H1 (cell line): ENCODE results near the gene POGZ. TPM values are rescaled to one million over a fixed set of nuclear protein-coding genes. Genes with fewer than 3 reads are reported as not detected.

ENCODE experiments used
- CTCF ChIA-PET: fragments of 300-600 bp; sonication (Branson Sonifier 250); formaldehyde crosslinking; loops from one replicate; lab custom pipeline; 2021; ENCODE audit not compliant: partially characterized antibody; lab: Charles Lee
- POLR2A ChIA-PET: fragments of 300-600 bp; sonication (Branson Sonifier 250); formaldehyde crosslinking; loops from one replicate; lab custom pipeline; 2021; ENCODE audit warnings: inconsistent platforms; ENCODE audit not compliant: partially characterized antibody; lab: Charles Lee
- DNase-seq, 2 experiments: peaks; one replicate each; pipeline versions ENCODE4 v3.0.0 to v3.0.0-alpha.2; 2010 to 2022; ENCODE audit warnings: low spot score in 2 of 2, low read depth in 1 of 2, mixed read lengths in 1 of 2
- FAIRE-seq: peaks from 2 replicates; lab custom pipeline; 2011; peaks lifted over from hg19 to GRCh38; lab: Jason Lieb, UNC
- H2AFZ ChIP-seq: 2 replicates; pipeline ENCODE4 v1.8.1; 2012; ENCODE audit warnings: low read length, inconsistent platforms
- H2AK5ac ChIP-seq: 2 replicates; pipeline ENCODE4 v1.6.1; 2013; ENCODE audit warnings: low read depth, low read length
- H2BK120ac ChIP-seq: replicated peaks from 2 replicates; pipeline ENCODE3; 2013; ENCODE audit warnings: low read depth, low read length, inconsistent platforms
- H2BK12ac ChIP-seq: 2 replicates; pipeline ENCODE4 v1.6.1; 2013; ENCODE audit warnings: low read depth, low read length
- H2BK15ac ChIP-seq: 2 replicates; pipeline ENCODE4 v1.6.1; 2013; ENCODE audit warnings: low read length
- H2BK20ac ChIP-seq: 2 replicates; pipeline ENCODE4 v1.6.1; 2013; ENCODE audit warnings: low read length
- H2BK5ac ChIP-seq: 2 replicates; pipeline ENCODE4 v1.6.1; 2013; ENCODE audit warnings: low read depth, low read length
- H3K14ac ChIP-seq: 2 replicates; pipeline ENCODE4 v1.6.1; 2013; ENCODE audit warnings: inconsistent platforms; ENCODE audit not compliant: insufficient read length
- H3K18ac ChIP-seq: 2 replicates; pipeline ENCODE4 v1.6.1; 2013; ENCODE audit warnings: low read length; ENCODE audit errors: extremely low read depth
- H3K23ac ChIP-seq: 2 replicates; pipeline ENCODE4 v1.6.1; 2013; ENCODE audit warnings: inconsistent platforms; ENCODE audit not compliant: insufficient read length
- H3K23me2 ChIP-seq: 2 replicates; pipeline ENCODE4 v1.6.1; 2013; ENCODE audit warnings: low read depth, low read length
- H3K27ac ChIP-seq: 2 replicates; pipeline ENCODE4 v1.6.1; 2011; ENCODE audit warnings: low read depth, low read length, inconsistent platforms
- H3K27me3 ChIP-seq, 4 experiments: replicated peaks in 1 of 4; 1 replicate in 1 of 4; 2 replicates in 3 of 4; pipeline versions ENCODE4 v1.6.1 to v1.8.1; 2011 to 2013; ENCODE audit warnings: low read length in 3 of 4, mild to moderate bottlenecking in 3 of 4, inconsistent platforms in 2 of 4, mixed read lengths in 2 of 4, moderate library complexity in 1 of 4; ENCODE audit not compliant: control insufficient read depth in 3 of 4, insufficient read depth in 3 of 4; ENCODE audit errors: extremely low read depth in 1 of 4
- H3K36me3 ChIP-seq, 4 experiments: 2 replicates each; pipeline versions ENCODE4 v1.6.1 to v1.8.1; 2011 to 2013; ENCODE audit warnings: mild to moderate bottlenecking in 4 of 4, low read length in 3 of 4, moderate library complexity in 2 of 4, control low read depth in 1 of 4, inconsistent platforms in 1 of 4; ENCODE audit not compliant: insufficient read depth in 4 of 4, control insufficient read depth in 2 of 4
- H3K4ac ChIP-seq: replicated peaks from 2 replicates; pipeline ENCODE3; 2013; ENCODE audit warnings: low read length, low read depth, mixed read lengths, inconsistent platforms; ENCODE audit not compliant: insufficient read length
- H3K4me1 ChIP-seq, 4 experiments: replicated peaks in 1 of 4; 1 replicate in 1 of 4; 2 replicates in 3 of 4; pipeline versions ENCODE4 v1.6.1 to v1.8.1; 2011 to 2013; ENCODE audit warnings: low read length in 3 of 4, inconsistent platforms in 2 of 4, mixed read lengths in 1 of 4; ENCODE audit not compliant: insufficient read depth in 4 of 4, control insufficient read depth in 3 of 4
- H3K4me2 ChIP-seq, 2 experiments: 2 replicates each; pipeline versions ENCODE4 v1.6.1 to v1.8.1; 2011 to 2013; ENCODE audit warnings: low read depth in 2 of 2, low read length in 2 of 2, control low read depth in 1 of 2, inconsistent platforms in 1 of 2, mild to moderate bottlenecking in 1 of 2; ENCODE audit not compliant: insufficient read depth in 1 of 2
- H3K4me3 ChIP-seq, 4 experiments: fragments of 200-600, 300-600 bp in 1 of 4; sonication (generic), shearing (Covaris generic), sonication (Bioruptor Twin) in 1 of 4; 2 replicates each; pipeline versions ENCODE4 v1.5.1 to v1.8.1; 2011 to 2016; ENCODE audit warnings: low read length in 4 of 4, low read depth in 3 of 4, control low read depth in 2 of 4, inconsistent platforms in 2 of 4, mild to moderate bottlenecking in 2 of 4, mixed read lengths in 1 of 4, moderate library complexity in 1 of 4; ENCODE audit not compliant: insufficient read depth in 2 of 4; ENCODE audit errors: extremely low read depth in 1 of 4
- H3K56ac ChIP-seq: replicated peaks from 2 replicates; pipeline ENCODE3; 2013; ENCODE audit warnings: low read depth, mild to moderate bottlenecking, mixed read lengths, low read length, inconsistent platforms; ENCODE audit not compliant: insufficient read length
- H3K79me1 ChIP-seq: 2 replicates; pipeline ENCODE4 v1.6.1; 2013; ENCODE audit warnings: low read depth, low read length, control low read depth
- H3K79me2 ChIP-seq, 2 experiments: 2 replicates each; pipeline versions ENCODE4 v1.6.1 to v1.8.1; 2012 to 2013; ENCODE audit warnings: low read length in 2 of 2, mild to moderate bottlenecking in 2 of 2, inconsistent platforms in 1 of 2; ENCODE audit not compliant: insufficient read depth in 2 of 2, control insufficient read depth in 1 of 2
- H3K9ac ChIP-seq, 4 experiments: replicated peaks in 1 of 4; 1 replicate in 1 of 4; 2 replicates in 3 of 4; pipeline versions ENCODE4 v1.6.1 to v1.8.1; 2011 to 2013; ENCODE audit warnings: low read depth in 3 of 4, low read length in 3 of 4, control low read depth in 2 of 4, mild to moderate bottlenecking in 2 of 4, moderate library complexity in 2 of 4, inconsistent platforms in 1 of 4; ENCODE audit errors: extremely low read depth in 1 of 4
- H3K9me3 ChIP-seq, 2 experiments: 2 replicates each; pipeline versions ENCODE4 v1.6.1 to v1.8.1; 2012 to 2013; ENCODE audit warnings: mild to moderate bottlenecking in 2 of 2, moderate library complexity in 2 of 2, control low read depth in 1 of 2, inconsistent platforms in 1 of 2, low read depth in 1 of 2, low read length in 1 of 2, mixed read lengths in 1 of 2; ENCODE audit not compliant: insufficient read depth in 2 of 2
- H4K20me1 ChIP-seq, 2 experiments: replicated peaks in 1 of 2; 2 replicates each; pipeline versions ENCODE3 to v1.8.1; 2011 to 2013; ENCODE audit warnings: inconsistent platforms in 2 of 2, low read length in 2 of 2, mild to moderate bottlenecking in 1 of 2; ENCODE audit not compliant: insufficient read depth in 2 of 2, control insufficient read depth in 1 of 2
- H4K5ac ChIP-seq: 2 replicates; pipeline ENCODE4 v1.6.1; 2013; ENCODE audit warnings: low read length, low read depth, mixed read lengths, inconsistent platforms; ENCODE audit not compliant: insufficient read length
- H4K8ac ChIP-seq: 2 replicates; pipeline ENCODE4 v1.8.0; 2013; ENCODE audit warnings: mild to moderate bottlenecking, moderate library complexity, low read length, inconsistent platforms; ENCODE audit not compliant: insufficient read depth; ENCODE audit errors: extremely low read depth
- H4K91ac ChIP-seq: replicated peaks from 2 replicates; pipeline ENCODE3; 2013; ENCODE audit warnings: low read length, mixed read lengths, inconsistent platforms; ENCODE audit not compliant: insufficient read length
- CBX5 ChIP-seq: fragments of 300-800, 300-1000 bp; sonication (generic); IDR thresholded peaks from 2 replicates; pipeline ENCODE4 v1.7.1; 2016; ENCODE audit warnings: antibody characterized with exemption, low read length, low read depth
- CREB1 ChIP-seq: IDR thresholded peaks from 2 replicates; pipeline ENCODE4 v1.6.1; 2012; ENCODE audit warnings: inconsistent platforms
- CTBP2 ChIP-seq: IDR thresholded peaks from 2 replicates; pipeline ENCODE4 v1.7.0; 2011; ENCODE audit warnings: borderline replicate concordance, mild to moderate bottlenecking, moderate library complexity, mixed read lengths, low read length; ENCODE audit not compliant: insufficient read depth, insufficient read length
- FOSL1 ChIP-seq: IDR thresholded peaks from 2 replicates; pipeline ENCODE4 v1.6.1; 2011; ENCODE audit warnings: mild to moderate bottlenecking, low read depth, low read length, moderate library complexity; ENCODE audit not compliant: insufficient read depth
- POLR2AphosphoS5 ChIP-seq: IDR thresholded peaks from 2 replicates; pipeline ENCODE4 v1.6.1; 2011; ENCODE audit warnings: low read depth, low read length
- SIRT6 ChIP-seq: IDR thresholded peaks from one replicate; pipeline ENCODE4 v1.7.1; 2012; ENCODE audit warnings: low read length, inconsistent platforms
- SP2 ChIP-seq: IDR thresholded peaks from 2 replicates; pipeline ENCODE4 v1.6.1; 2012; ENCODE audit warnings: mild to moderate bottlenecking, low read length, inconsistent platforms
- TAF1 ChIP-seq: IDR thresholded peaks from 2 replicates; pipeline ENCODE4 v1.6.1; 2011; ENCODE audit warnings: mild to moderate bottlenecking, low read depth, low read length
- WGBS, 2 experiments: shearing (Covaris generic) in 1 of 2; methylation state at CpG; one replicate each; pipeline versions ENCODE4 v1.1.6 to v1.1.7; 2013 to 2015; ENCODE audit warnings: low lambda C conversion rate in 2 of 2, mixed read lengths in 2 of 2, inconsistent platforms in 1 of 2, low coverage in 1 of 2, missing lambda C conversion rate in 1 of 2; ENCODE audit not compliant: insufficient replicate concordance in 2 of 2, insufficient coverage in 1 of 2, insufficient read length in 1 of 2; ENCODE audit errors: extremely low coverage in 1 of 2, missing lambda C conversion rate in 1 of 2; 5-methylcytosine and 5-hydroxymethylcytosine counted together
- polyA plus RNA-seq, 7 experiments: library from polyadenylated mRNA; depleted of rRNA in 3 of 7; stranded (reverse) in 5 of 7; unstranded in 2 of 7; fragments of >200 nt in 5 of 7; fragments of 200-250 nt in 2 of 7; gene quantifications; 1 replicate in 5 of 7; 2 replicates in 1 of 7; 4 replicates in 1 of 7; pipeline versions ENCODE4 v1.2.1 to v1.2.3, GENCODE V29; 2011 to 2013; ENCODE audit warnings: missing spikeins in 2 of 7, mixed read lengths in 2 of 7
- total RNA-seq: library from RNA; stranded (reverse); fragmentation: NEBNext Ultra II Directional; extraction: Animal tissue kit (Norgen Biotek cat#: 25700); gene quantifications from 2 replicates; pipeline ENCODE4 v1.2.1, GENCODE V29; 2021
- TF ChIP-seq, protein P1 (sequence below): IDR thresholded peaks from 2 replicates; pipeline ENCODE4 v1.6.1; 2012; ENCODE audit warnings: low read length, inconsistent platforms

Gene POGZ
- total and polyA plus RNA-seq, 2 of the 8 experiments (the other 6 are each of a cell fraction or from before 2014, with no cell fraction given), result 66.4 to 105 TPM

DNA sequence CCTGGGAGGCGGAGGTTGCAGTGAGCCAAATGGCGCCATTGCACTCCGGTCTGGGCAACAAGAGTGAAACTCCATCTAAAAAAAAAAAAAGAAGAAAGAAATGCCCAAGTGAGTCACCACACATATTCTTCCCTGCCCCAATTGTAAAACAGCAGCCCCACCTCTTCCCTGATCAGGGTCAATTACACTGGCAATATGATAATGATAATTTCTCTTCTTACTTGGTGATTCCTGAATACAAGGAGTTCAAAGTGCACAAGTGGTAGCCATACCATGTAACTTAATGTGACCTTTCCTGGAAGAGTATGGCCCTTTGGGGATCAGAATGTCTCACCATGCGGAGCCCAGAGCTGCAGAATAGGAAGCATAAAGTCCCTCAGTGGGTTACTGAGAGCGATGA is 40.1 kb upstream of the POGZ start:
- no peak overlapping the region for H4K8ac ChIP-seq
- H3K9me3 ChIP-seq, result no peaks in the 10 kb centered on the region
- no peak overlapping the region for H4K91ac ChIP-seq
- no peak overlapping the region for H2BK5ac ChIP-seq
- peak overlapping the region; percentile 87 for H3K23ac ChIP-seq
- H3K14ac ChIP-seq, result no peak overlapping the region
- H3K56ac ChIP-seq, result no peak overlapping the region
- no peaks in the 10 kb centered on the region for H3K23me2 ChIP-seq
- no peak overlapping the region for H2BK15ac ChIP-seq
- H3K9ac ChIP-seq, result no peak overlapping the region
- H3K36me3 ChIP-seq, result no peaks in the 10 kb centered on the region
- no peaks in the 10 kb centered on the region for H4K20me1 ChIP-seq
- H2AK5ac ChIP-seq, result no peak overlapping the region
- WGBS, 2 experiments, result 90% methylated on average over 5 of the region's 5 CpGs; no CpG with 5 or more reads in 1 of the 2 experiments
- no peak overlapping the region for H3K4me3 ChIP-seq
- ChIA-PET POLR2A (interaction anchor here (1.8 kb wide), 1 partner anchor 40 kb away, joined by 5 read pairs; the partner anchor contains the start of gene TUFT1), CTCF (interaction anchor here (1.1 to 2.2 kb wide), 2 partner anchors 8 to 11 kb away, joined by 3 to 5 read pairs; no protein-coding TSS in a partner anchor)
- H3K4me1 ChIP-seq, result no peaks in the 10 kb centered on the region
- DNase-seq (no peak), FAIRE-seq (no peak)
- no peaks in the 10 kb centered on the region for H3K79me1 ChIP-seq
- no peak overlapping the region for H3K27ac ChIP-seq
- H3K27me3 ChIP-seq, result no peaks in the 10 kb centered on the region
- no peak overlapping the region for H2BK120ac ChIP-seq
- no peak overlapping the region for H4K5ac ChIP-seq
- no peak overlapping the region for H2BK20ac ChIP-seq
- H3K79me2 ChIP-seq, result no peaks in the 10 kb centered on the region
- no peak overlapping the region for H2BK12ac ChIP-seq
- no peak overlapping the region for H3K18ac ChIP-seq
- 0 out of 2 replicates have a peak overlapping the region, but pooled peaks have one; percentile 24 for H2AFZ ChIP-seq
- no peak overlapping the region for H3K4me2 ChIP-seq
- no peak overlapping the region for H3K4ac ChIP-seq
- TF ChIP-seq FOSL1 (no peak), SIRT6 (no peak), CTBP2 (no peak), CBX5 (no peak), CREB1 (no peak), SP2 (no peak), TAF1 (no peak), POLR2AphosphoS5 (no peak)
- TF ChIP-seq, protein P1, sequence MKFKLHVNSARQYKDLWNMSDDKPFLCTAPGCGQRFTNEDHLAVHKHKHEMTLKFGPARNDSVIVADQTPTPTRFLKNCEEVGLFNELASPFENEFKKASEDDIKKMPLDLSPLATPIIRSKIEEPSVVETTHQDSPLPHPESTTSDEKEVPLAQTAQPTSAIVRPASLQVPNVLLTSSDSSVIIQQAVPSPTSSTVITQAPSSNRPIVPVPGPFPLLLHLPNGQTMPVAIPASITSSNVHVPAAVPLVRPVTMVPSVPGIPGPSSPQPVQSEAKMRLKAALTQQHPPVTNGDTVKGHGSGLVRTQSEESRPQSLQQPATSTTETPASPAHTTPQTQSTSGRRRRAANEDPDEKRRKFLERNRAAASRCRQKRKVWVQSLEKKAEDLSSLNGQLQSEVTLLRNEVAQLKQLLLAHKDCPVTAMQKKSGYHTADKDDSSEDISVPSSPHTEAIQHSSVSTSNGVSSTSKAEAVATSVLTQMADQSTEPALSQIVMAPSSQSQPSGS, result no peak
